Retina (tissue), 1 donor: ENCODE results near the gene CRTC1.
A peak's percentile ranks its signal among the peaks of the same experiment; 100 is the strongest.
"Not testable (repeated sequence)": the region's sequence is repeated elsewhere in the genome, so short reads cannot be mapped to it uniquely, and the experiment has no call there.

Source experiments
- DNase-seq: peaks from one replicate; pipeline ENCODE4 v3.0.0-alpha.2; 2016

The CRTC1 gene

DNA sequence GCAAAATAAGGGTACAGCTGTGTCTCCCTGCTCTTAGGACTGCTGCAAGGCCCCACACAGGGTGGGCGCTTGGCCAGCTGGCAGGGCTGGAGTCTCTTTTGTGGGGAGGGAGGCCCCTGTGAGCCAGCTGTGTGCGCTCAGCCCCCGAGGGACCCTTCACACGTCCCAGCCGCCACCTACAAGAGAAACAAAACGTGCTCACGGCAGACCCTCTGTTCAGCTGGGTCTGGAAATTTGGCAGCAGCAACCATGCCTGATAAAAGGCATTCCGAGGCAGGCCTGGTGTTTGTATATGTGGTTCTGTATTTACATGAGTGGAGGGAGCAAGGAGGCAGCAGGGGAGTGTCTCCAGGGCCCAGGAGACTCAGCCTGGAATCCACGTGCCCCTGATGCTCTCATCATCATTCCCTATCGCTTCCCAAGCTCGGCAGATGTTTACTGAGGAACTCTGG lies 49.7 kb downstream of the CRTC1 start:
- no peak for DNase-seq

DNA sequence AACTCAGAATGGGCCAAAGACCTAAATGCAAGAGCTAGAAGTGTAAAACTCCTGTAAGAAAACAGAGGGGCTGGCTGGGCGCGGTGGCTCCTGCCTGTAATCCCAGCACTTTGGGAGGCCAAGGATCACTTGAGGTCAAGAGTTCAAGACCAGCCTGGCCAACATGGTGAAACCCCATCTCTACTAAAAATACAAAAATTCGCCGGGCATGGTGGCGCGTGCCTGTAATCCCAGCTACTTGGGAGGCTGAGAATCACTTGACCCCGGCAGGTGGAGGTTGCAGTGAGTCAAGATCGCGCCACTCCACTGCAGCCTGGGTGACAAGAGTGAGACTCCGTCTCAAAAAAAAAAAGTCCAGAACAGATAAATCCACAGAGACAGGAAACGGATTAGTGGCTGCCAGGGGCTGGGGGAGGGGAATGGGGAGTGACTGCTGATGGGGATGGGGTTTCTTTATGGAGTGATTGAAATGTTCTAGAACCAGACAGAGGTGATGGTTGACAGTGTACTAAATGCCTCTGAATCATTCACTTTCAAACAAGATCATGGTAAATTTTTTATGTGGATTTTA lies 50.4 kb downstream of the CRTC1 start:
- DNase-seq, result not testable (repeated sequence)

DNA sequence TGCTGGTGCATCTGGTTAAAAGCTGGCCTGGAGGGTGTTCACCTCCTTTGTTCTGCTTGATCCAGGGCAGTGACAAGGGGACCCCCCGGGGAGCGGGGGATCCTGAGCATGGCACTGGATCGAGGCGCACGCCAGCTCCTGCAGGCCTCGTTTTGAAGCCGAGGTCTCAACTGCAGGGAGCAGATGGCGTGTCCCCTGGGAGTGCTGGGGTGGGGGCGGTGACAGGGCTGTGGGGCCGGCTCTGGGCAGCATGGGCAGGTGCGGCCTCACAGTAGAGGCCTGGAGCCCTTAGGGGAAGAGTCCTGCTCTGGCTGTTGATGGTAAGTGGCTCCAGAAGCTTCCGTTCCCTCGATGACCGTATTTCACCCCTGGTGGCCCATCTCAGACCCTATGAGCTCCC lies 51.8 kb downstream of the CRTC1 start:
- peak; percentile 58 for DNase-seq

DNA sequence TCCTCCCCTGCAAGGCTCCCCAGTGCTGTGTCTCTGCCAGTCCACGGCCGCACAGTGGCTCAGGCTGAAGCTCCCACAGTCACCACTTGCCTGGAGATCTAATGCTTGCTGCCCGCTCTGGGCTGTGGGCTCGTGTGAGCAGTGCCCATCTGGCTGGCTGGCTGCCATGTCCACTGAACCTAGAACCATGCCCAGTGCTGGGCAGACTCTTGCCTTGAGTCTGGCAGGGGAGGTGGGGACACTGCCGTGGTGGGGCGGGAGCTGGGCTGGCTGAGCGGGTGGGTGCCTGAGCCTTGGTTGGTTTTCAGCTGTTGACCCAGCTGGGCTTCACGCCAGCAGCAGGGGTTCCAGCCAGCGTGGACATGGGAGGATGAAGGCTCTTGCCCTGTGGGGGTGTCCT lies 52.3 kb downstream of the CRTC1 start:
- DNase-seq, result no peak

DNA sequence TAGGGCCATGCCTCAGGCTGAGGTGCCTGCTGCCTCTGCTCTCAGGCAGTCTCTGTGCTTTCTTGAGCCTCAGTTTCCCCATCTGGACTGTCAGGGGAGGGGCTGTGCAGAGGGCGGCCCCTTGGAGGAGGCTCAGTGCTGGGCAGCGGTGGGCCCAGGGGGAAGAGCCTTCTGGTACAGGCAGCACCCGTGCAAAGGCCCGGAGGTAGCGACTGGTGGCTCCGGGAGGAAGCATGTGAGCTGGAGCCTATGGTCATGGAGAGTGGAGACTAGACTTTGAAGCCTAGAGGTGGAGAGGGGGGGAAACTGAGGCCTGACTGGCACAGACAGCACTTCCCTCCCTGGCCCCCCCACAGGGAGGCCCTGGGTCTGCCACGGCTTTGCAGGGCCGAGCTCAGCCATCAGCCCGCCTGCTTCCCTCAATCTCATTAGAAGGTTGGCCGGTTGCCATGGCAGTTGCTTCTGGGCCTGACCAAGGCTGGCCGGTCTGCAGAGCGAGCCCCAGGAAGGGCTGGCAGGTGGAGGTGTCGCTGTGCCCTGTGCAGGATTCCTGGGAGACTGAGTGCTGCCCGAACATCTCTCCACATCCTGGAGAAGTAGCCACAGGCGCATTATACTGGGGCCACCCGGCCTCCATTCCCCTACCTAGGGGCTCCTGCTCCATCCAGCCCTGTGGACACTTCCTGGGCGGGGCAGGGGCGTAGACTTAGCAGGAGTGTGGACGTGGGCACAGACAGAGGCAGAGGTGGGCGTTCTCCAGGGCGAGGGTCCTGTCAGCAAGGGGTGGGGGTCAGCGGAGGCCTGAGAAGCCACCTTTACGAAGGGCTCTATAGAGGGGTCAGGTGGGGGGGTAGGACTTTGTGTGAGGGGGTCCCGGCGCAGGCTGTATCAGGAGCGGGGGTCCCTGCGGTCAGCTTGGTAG lies 53.2 kb downstream of the CRTC1 start:
- no peak for DNase-seq

DNA sequence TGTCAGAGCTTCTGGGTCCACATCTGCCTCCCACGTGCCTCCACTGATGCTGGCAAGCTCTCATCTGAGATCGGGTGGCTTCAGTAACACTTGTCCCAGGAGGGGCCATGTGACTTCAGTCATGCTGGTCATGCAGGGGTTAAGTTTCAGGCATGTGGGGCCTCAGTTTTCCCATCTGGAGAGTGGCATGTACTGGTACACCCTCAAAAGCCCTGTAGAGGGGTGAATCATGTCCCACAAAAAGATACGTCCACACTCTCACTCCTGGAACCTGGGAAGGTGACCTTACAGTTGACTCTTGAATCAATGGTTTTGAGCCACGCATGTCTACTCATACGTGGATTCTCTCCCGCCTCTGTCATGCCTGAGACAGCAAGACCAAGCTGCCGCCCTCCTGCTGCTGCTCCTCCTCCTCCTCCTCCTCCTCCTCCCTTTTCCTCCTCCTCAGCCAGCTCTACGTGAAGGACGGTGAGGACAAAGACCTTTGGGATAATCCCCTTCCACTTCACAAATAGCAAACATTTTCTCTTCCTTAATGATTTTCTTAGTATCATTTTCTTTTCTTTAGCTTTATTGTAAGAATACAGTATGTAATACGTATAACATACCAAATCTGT lies 54.0 kb downstream of the CRTC1 start:
- DNase-seq, result no peak

DNA sequence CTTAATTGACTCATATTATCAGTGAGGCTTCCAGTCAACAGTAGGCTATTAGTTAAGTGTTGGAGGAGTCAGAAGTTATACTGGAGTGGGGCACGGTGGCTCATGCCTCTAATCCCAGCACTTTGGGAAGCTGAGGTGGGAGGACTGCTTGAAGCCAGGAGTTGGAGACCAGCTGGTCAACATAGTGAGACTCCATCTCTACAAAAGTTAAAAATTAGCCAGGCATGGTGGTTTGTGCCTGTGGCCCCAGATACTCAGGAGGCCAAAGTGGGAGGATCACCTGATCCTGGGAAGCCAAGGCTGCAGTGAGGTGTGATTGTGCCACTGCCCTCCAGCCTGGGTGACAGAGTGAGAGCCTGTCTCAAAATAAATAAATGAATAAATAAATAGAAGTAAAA lies 54.5 kb downstream of the CRTC1 start:
- no peak for DNase-seq

DNA sequence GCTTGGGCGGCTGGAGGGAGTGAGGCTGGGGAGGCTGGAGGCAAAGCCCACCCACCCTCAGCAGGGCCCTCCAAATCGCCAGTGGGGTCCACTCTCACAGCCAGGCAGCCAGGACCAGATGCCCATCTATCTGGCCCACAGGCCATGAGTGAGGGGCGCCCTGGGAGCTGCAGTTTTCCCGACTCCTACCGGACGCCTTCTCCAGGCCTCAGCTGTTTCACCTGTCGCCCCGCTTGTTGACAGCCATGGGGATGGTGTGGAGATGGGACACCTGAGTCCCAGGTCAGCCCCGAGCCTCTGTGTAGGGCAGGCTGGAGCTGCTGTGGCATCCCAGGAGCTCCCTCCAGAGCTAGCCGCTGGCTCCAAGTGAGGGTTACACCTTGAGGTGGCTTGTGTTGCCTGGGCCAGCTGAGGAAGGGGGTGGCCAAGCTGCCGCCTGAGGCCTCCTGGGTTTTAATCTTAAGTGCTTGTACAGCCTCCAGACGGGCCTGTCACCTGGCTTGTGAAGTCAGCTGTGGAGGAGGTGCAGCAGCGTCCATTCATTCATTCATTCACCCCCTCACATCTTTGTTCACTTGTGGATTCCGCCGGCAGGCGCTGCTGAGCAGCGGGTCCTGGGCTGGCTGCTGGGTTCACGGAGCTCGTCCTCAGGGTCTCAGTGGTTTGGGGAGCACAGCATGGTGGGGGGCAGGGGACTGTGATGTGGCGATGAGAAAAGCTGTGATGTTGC lies 55.6 kb downstream of the CRTC1 start:
- no peak for DNase-seq

DNA sequence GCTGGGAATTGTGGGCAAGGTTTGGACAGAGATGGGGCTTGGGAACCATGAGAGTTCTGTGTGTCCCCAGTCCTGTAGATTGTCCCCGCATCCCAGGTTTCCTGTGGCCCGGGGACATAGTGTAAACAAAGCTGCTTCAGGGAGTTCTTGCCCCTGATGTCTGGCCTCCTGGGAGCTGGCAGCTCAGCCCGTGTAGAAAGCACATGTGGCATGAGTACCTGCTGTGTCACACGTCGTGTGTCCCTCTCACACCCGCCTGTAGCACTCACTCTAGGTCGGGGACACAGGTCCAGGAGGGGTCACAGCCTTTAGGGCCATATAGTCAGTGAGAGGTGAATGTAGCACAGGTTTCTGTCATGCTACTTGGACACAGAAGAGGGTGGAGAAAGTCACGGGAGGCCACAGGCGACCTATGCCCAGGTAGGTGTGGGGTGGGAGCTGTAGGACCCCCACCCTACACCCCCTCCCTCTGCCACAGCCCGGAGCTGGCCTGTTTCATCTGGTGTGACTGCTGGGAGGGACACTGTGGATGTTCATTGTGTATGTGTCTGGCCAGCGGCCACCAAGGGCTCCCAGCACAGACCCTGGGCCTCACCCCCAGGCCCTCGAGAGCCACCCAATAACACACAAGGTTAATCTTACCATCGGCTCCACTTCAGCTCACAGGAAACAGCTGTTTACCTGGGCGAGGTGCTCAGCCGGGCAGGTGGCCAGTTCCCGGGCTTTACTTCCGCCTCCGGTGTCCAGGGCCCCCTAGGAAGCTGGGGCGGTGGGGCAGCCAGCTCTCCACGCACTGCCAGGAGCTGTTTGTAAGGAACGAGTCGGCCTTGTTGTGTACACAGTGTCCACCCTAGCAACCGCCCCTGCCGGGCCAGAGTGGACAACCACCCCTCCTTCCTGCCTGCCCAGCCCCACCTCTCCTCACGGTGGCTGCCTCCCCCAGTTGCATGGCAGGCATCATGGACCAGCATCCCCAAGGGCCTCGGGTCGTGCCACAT lies 57.9 kb downstream of the CRTC1 start:
- no peak for DNase-seq

DNA sequence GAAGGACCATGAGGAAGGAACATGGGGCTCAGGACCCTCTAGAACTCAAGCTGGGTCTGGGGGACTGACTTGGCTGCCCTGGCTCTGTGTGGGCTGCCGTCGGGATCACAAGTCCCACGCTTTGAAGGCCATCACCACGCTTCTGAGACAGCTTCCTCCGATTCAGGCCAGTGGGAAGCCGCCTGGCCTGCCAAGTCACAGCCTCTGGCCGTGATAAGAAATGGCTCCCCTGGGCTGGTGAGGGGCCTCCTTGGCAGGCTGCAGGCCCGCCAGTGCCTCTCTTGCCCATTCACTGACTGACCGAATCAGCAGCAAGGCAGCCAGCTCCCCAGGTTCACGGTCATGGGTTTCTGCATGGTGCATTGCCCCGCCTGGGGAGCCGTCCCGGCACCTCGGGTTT lies 58.8 kb downstream of the CRTC1 start:
- DNase-seq, result no peak

DNA sequence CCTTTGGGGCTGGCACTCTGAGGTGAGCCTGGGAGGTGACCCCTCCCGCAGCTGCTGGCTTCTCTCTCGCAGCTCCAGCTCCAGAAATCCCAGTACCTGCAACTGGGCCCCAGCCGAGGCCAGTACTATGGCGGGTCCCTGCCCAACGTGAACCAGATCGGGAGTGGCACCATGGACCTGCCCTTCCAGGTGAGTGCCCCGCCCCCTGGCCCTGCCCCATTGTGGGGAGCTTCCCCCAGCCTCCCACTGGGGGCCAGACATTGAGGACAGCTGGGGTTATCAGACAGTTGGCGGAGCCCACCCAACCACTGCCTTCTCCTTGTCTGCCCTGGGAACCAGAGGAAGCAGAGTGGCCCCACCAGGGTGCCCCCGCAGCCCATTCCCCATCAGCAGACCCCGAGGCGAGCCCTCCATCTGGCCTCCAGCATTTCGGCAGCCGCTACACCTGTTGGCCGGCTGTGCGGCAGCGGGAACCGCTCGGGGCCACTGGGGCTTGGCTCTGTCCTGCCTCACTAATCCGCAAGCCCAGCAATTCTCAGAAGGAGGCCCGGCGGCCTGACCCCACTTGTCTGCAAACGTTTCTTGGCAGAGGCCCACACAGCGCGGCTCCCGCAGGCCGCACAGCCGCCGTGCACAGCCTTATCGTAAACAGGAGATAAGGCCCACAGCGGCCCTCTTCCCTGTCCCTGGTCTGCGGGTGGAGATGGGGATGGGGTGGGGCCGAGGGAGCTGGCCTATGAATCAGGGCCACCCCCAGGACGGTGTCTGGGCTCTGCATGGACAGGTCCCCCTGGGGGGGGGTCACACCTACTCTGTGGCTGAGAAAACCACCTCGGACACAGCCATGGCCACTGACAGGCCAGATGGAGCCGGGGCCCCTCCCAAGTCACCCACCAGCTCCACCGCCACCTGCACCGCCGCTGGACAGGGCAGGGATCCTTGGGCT lies 59.6 kb downstream of the CRTC1 start:
- peak; percentile 66 for DNase-seq

DNA sequence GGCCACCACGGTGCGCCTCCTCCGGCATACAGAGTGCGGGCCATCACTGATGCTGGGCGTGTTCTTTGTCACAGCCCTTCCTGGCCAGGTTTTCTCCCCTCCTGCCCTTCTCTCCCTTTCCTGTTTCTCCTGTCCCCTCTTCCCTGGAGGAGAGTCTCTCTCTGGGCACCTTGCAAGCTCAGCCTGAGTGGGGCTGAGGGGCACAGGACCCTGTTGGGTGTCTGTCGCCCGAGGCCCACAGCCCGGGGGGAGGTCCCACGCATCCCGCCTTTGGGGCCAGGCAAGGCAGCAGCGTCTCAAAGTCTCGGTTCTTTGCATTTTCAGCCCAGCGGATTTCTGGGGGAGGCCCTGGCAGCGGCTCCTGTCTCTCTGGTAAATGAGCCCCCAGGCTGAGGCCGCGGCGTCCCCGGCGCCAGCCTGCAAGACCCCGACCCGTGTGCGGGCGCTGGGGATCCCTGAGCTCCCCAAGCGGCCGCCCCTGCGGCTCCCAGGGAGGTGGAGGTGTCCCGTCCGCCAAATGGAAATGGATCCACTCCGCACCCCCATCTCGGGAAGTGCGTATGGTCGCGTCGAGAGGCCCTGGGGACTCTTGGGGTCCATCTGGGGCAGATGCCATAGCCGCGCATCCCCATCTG lies 60.4 kb downstream of the CRTC1 start:
- no peak for DNase-seq

DNA sequence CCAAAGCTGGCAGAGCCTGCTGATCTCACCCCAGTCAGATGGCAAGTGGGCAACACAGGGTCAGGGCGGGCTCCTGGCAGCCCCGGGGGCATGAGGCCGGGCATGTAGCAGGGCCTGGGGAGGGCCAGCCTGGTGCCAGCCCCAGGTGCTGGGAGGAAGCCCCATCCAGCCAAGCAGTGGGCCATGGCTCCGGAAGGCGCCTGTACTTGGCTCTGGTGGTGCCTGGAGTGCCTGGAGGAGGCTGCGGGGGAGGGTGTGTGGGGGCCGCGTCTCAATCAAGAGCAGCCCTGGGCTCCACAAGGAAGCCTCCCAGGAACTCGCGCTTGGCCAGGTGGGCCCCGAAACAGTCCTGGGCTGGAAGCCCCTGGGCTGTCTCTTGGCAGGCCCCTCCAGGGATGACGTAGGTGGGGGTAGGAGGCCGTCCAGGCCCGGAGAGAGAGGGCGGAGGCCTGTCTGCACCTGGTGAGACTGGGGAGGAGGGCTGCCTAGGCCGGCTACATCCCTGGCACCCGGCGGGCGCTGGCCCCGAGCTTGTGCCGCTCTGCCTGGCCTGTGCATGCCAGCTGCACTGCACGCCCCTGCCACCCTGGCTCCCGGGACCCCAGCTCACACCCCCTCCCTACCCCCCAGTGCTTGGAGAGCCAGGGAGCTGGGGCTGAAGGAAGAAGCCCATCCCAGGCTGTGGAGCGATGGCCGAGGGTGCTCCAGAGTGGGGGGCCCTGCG lies 61.7 kb downstream of the CRTC1 start:
- no peak for DNase-seq

DNA sequence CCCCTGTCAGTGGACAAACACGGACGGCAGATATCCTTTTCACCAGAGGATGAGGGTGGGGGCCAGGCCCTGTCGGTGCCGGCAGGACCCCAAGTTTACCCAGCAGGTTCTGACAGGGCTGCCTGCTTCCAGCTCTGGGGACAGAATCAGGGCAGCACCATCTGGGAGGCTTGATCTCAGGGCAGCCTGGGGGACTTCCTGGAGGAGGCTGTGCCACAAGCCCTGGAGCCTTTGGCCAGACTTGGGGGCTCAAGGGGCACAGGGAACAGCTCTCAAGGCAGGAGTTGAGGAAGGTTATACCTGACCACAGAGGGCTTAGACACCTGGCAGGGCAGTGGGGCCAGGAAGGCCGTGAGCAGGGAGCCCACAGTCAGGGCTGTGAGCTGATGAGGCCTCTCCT lies 62.5 kb downstream of the CRTC1 start:
- no peak for DNase-seq

DNA sequence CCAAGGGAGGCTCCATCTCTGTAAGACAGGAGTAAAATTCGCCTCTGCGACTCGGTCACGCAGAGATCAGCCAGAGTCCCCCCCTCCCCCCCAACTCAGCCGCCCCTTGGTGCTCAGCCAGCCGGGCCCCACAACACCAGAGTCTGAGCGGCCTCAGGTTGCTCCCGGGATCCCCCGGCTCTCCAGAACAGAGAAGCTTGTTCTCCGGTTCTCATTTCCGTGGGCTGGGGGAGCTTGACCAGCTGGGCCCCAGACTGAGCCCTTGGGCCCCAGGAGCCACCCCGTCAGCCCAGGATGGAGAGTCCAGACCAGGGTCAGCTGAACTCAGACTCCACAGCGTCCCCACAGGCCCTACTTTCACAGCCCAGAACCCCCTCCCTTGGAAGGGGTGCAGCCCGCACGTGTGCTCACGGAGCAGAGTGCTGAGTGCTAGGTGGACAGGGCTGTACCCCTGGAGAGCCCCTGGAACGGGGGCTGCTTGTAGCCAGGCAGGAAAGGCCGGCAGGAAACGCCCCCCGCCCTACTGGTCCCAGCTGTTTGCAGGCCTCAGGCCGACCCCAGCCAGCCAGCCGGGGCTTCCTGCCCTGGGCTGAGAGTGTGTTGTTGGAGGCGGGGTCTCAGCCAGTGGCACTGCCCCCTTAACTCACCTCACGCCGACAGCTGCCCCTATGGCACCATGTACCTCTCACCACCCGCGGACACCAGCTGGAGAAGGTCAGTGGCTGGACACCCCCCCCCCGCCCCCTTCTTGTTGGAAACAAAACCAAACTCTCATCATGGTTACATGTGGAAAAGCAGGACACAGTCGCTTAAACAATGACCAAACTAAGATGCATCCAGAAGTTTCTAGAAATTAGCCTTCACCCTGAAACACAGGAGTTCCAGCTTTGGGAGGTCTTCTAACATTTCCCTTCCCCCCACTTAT lies 63.2 kb downstream of the CRTC1 start:
- DNase-seq, result no peak

DNA sequence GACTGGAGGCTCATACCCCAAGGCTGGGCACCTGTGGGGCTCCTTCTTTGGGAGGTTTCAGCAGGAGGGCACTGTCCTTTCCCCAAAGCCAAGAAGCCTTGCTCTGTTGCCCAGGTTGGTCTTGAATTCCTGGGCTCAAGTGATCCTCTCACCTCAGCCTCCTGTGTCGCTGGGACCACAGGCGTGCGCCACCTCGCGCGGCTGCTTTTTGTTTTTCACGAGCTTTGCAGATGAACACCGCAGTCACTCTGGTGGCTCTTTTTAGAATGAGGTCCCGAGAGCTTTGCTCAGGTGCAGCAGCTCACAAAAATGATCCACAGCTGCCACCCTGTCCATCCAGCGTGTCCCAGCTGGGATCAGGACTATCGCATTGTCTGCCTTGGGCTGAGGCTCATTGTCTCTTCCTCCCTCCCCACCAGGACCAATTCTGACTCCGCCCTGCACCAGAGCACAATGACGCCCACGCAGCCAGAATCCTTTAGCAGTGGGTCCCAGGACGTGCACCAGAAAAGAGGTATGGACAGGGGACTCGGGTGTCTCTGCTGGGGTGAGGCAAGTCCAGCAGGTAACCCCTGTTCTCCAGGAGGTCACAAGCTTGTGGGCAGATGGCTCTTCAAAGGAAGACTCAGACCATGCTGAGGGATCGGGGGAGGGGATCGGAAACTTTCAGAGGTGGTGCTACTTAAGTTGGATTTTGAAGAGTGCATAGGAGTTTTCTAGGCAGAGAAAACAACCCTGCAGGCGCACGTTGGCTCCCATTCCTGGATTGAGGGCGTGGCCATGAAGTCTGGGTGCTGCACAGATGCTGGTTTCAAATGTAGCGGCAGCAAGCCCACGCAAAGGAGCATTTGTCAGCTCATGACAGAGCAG lies 66.1 kb downstream of the CRTC1 start:
- DNase-seq, result no peak

DNA sequence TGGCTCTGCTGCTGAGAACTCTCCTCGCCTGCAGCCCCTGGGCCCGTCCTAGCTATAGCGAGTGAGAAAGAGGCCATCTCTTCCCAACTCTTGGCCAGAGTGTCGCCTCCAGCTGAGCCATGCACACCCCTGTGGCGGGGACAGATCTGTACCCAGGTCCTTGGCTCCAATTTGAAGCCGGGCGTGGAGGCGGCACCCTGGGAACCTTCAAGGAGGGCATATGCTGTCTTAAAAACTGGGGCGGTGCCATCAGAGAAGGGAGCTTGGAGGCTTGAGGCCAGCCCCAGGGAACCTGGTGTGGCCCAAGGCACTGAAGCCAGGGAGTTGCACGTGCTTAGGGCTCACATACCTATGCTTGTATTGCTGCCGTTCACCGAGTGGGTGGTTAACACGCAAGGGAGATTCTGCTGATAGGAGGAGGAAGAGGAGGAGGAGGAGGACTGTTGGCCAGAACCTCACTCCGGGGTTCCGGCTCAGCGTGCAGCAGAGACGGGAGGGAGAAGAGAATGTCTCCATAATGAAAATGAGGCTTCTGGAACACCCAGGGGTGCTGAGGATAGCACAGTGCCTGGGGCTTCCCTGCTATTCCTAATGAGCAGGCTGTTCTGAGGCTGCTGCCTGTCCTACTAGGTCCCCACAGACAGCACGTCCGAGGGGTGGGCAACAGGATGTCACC lies 67.0 kb downstream of the CRTC1 start:
- DNase-seq, result no peak
